Activated CD4-positive, alpha-beta T cell treated with anti-CD3 and anti-CD28 coated beads, Interleukin-2, amount 10 ng/mL, durations not matched to agents 7 days and 5 days (primary cell): ENCODE data around the gene RNF166. TPM values are rescaled to one million over a fixed set of nuclear protein-coding genes. Genes with fewer than 3 reads are reported as not detected.
A peak's percentile ranks its signal among the peaks of the same experiment; 100 is the strongest.

Experiments used
- CTCF ChIA-PET: fragments of 350-600 bp; sonication (Branson Sonifier 250); formaldehyde crosslinking; loops from one replicate; lab custom pipeline; 2021; ENCODE audit warnings: antibody characterized with exemption; lab: Charles Lee
- POLR2A ChIA-PET: fragments of 350-600 bp; sonication (Branson Sonifier 250); formaldehyde crosslinking; loops from one replicate; lab custom pipeline; 2021; ENCODE audit warnings: antibody characterized with exemption; lab: Charles Lee
- DNase-seq: peaks from one replicate; pipeline ENCODE4 v3.0.0-alpha.2; 2020
- H3K27ac Mint-ChIP-seq: one replicate; pipeline ENCODE4 v1.8.0; 2021; ENCODE audit warnings: mild to moderate bottlenecking, moderate library complexity, mixed read lengths
- H3K27me3 Mint-ChIP-seq: one replicate; pipeline ENCODE4 v1.8.0; 2021; ENCODE audit warnings: mixed read lengths
- H3K36me3 Mint-ChIP-seq: one replicate; pipeline ENCODE4 v1.8.0; 2021; ENCODE audit warnings: low read depth, mixed read lengths
- H3K4me1 Mint-ChIP-seq: one replicate; pipeline ENCODE4 v1.8.0; 2021; ENCODE audit warnings: mixed read lengths
- H3K4me3 Mint-ChIP-seq: one replicate; pipeline ENCODE4 v1.8.0; 2021; ENCODE audit warnings: mild to moderate bottlenecking, moderate library complexity, mixed read lengths
- H3K9me3 Mint-ChIP-seq: one replicate; pipeline ENCODE4 v1.8.0; 2021; ENCODE audit warnings: mixed read lengths
- total RNA-seq, 2 experiments: library from RNA; stranded (reverse); gene quantifications; one replicate each; pipeline ENCODE4 v1.2.3, GENCODE V29; 2021

The RNF166 gene
- total RNA-seq, 2 experiments from 2014 or later, result 214 to 234 TPM

DNA sequence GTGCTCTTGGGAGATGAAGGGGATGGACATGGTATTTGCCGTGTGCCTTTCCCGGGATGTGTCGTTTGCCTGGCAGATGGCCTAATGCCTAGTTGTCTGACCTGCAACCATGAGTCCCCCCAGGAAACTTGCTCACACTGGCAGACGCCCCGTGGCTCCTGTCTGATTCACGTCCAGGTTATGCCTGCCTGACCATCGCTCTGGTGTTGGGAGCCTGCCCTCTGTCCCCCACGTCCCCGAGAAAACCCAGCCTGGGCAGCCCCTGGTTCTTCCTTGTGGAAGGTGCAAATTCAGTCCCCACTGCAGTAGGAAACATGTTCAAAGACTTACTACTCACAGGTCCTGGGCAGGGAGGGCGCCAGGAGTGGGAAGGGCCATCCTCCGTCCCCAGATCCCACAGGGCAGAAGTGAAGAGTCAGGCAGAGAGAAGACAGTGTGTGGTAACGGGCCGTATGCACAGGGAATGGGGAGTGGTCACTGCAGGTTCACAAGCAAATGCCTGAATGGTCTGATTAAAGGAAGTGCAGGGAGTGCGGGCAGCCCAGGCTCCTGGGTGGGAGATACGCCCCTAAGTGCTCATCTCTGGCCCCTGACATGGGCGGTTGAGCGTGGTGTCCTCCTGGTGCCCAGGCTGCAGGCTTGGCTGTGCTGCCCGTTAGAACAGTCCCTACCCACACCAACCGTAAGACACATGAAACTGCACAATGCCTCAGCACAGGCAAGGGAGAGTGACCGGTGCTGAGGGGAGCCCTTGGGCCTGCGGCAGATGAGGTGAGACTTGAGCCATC lies 15.7 kb downstream of the RNF166 start:
- CTCF ChIA-PET, result interaction anchor here (1.1 to 1.5 kb wide), 2 partner anchors 10 to 20 kb away, joined by 3 to 4 read pairs; no protein-coding TSS in a partner anchor
- POLR2A ChIA-PET, result no interaction called here
- Mint-ChIP-seq H3K9me3 (no peaks in the 10 kb centered on the region), H3K4me1 (peaks cover 73% of the 10 kb centered on the region), H3K4me3 (peak overlapping the region; percentile 10), H3K27ac (peak overlapping the region; percentile 91), H3K27me3 (no peaks in the 10 kb centered on the region), H3K36me3 (peaks cover 5% of the 10 kb centered on the region)
- DNase-seq, result no peak

DNA sequence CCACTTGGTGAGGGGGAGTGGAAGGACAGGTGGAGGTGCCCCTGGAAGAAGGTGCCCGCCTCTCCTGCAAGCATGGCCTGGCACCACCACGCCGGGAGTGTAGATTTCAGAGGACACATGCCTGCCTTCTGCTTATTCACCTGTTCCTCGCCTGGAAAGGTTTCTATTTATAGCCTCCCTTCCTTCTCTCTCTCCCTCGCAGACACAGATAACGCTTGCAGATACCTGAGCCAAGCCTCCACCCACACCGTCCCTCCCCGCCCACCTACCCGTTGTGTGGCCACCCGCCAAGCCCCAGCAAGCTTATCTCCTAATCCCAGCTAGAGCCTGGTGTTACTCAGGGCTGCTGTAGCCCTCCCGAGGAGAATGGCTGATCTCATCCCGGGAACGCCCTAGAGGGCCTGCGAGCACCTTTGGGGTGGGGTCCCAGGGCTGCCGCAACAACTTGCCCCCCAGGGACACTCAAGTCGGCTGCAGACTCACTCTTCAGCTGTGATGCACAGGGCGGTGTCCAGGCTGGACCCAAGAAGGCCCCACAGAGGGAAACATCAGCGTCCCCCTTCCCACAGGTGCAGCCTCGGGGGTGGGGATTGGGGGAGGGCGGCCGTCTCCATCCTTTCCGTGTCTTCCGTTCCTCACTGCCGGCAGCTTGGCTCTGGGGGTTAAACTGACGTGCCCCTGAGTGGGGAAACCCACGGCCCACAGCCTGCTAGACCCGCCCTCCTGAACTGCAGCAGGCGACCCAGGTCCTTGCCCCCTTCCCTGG lies 18.0 kb downstream of the RNF166 start:
- Mint-ChIP-seq H3K9me3 (no peaks in the 10 kb centered on the region), H3K4me3 (no peak overlapping the region), H3K36me3 (peaks cover 13% of the 10 kb centered on the region), H3K4me1 (peaks cover 77% of the 10 kb centered on the region), H3K27me3 (no peaks in the 10 kb centered on the region), H3K27ac (peak overlapping the region; percentile 31)
- CTCF ChIA-PET, result interaction anchor here (0.6 to 1.6 kb wide), 4 partner anchors 13 to 553 kb away, joined by 3 to 11 read pairs (median 3); no protein-coding TSS in a partner anchor
- POLR2A ChIA-PET, result interaction anchor here (1.5 kb wide), 1 partner anchor 12 kb away, joined by 5 read pairs; no protein-coding TSS in a partner anchor
- no peak for DNase-seq

DNA sequence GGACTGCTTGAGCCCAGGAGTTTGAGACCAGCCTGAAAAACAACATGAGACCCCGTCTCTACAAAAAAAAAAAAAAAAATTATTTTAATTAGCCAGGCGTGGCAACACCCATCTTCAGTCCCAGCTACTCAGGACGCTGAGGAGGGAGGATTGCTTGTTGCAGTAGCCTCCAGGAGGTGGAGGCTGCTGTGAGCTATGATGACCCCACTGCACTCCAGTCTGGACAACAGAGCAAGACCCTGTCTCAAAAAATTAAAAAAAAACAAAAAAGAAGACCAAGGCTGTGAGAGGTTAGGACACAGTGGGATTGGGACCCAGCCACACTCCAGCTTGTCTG lies 18.6 kb downstream of the RNF166 start:
- POLR2A ChIA-PET, result interaction anchor here (1.5 kb wide), 1 partner anchor 13 kb away, joined by 5 read pairs; no protein-coding TSS in a partner anchor
- Mint-ChIP-seq H3K9me3 (no peaks in the 10 kb centered on the region), H3K4me1 (peaks cover 74% of the 10 kb centered on the region), H3K27me3 (no peaks in the 10 kb centered on the region), H3K4me3 (no peak overlapping the region), H3K36me3 (peaks cover 13% of the 10 kb centered on the region), H3K27ac (peak overlapping the region; percentile 31)
- CTCF ChIA-PET, result interaction anchor here (0.6 to 1.6 kb wide), 6 partner anchors 14 to 553 kb away, joined by 3 to 11 read pairs (median 3); no protein-coding TSS in a partner anchor
- DNase-seq, result no peak

DNA sequence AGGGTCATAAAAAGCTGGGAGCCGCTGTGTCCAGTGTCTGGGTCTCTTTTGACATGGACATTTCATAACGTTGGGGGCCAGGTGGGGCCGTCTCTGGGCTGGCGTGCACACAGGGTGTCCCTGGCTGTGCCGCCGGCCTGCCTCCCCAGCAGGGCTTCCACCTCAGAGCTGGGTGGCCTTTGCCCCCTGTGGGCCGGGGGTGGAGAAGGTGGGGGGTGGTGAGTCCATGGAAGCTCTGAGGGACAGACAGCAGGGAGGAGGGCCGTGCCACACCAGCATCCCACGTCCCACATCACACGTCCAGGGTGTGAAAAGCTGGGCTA lies 19.0 kb downstream of the RNF166 start:
- Mint-ChIP-seq H3K36me3 (peaks cover 15% of the 10 kb centered on the region), H3K4me3 (peak overlapping the region; percentile 79), H3K9me3 (no peaks in the 10 kb centered on the region), H3K27me3 (no peaks in the 10 kb centered on the region), H3K4me1 (peaks cover 73% of the 10 kb centered on the region), H3K27ac (no peak overlapping the region)
- POLR2A ChIA-PET, result interaction anchor here (1.5 kb wide), 1 partner anchor 13 kb away, joined by 5 read pairs; no protein-coding TSS in a partner anchor
- CTCF ChIA-PET, result interaction anchor here (0.6 to 1.6 kb wide), 6 partner anchors 13 to 58 kb away, joined by 3 to 11 read pairs (median 3); no protein-coding TSS in a partner anchor
- DNase-seq, result no peak

DNA sequence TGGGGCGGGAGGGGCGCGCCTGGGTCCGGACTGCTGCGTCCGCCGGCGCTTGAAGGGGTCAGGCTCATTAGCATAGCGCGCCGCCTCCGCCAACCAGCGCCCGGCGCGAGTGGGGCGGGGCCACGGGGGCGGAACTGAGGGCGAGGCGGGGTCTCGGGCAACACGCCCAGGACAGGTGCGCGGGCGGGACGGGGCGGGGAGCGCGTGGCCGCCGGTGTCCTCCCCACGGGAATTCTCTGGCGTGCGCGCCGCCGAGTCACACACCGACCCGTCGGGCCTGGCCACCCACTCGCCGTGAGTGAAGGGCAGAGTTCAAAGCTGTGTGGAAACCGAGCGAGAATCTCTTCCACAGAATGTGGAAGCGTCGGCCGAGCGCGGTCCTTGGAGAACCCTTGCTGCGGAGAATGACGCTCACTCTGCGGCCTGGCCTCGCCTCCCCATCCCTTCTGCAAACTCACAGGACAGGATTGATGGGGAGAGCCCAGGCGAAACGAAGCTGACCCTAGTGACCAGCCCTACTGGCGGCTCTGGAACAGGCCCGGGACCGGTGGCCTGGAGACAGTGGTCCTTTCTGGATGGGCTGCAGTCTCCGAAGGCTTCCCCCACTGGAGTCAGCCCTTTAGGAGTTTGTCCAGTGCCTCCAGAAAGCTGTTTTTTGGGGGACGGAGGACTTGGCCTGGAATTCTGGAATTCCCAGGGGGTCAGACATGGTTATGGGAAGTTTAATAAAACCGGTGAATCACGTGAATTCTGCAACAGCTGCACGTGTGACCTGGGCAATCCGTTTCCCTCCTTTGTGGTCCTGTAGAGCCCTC lies 19.6 kb downstream of the RNF166 start, which contains the start of gene SNAI3:
Gene SNAI3, minus strand, starts transcription at position 69 of the 815 bp plus-strand sequence. CDS start 101 bp downstream, outside the sequence.
- Mint-ChIP-seq H3K36me3 (peaks cover 16% of the 10 kb centered on the region), H3K27ac (peak within 1 kb of the TSS; percentile 71), H3K4me1 (peaks cover 73% of the 10 kb centered on the region), H3K9me3 (no peaks in the 10 kb centered on the region), H3K4me3 (peak within 1 kb of the TSS; percentile 79), H3K27me3 (no peaks in the 10 kb centered on the region)
- POLR2A ChIA-PET, result interaction anchor here (1.5 kb wide), 1 partner anchor 14 kb away, joined by 5 read pairs; no protein-coding TSS in a partner anchor
- peak; percentile 89 for DNase-seq
- CTCF ChIA-PET, result interaction anchor here (0.6 to 1.3 kb wide), 4 partner anchors 14 to 58 kb away, joined by 3 to 4 read pairs (median 3); no protein-coding TSS in a partner anchor

DNA sequence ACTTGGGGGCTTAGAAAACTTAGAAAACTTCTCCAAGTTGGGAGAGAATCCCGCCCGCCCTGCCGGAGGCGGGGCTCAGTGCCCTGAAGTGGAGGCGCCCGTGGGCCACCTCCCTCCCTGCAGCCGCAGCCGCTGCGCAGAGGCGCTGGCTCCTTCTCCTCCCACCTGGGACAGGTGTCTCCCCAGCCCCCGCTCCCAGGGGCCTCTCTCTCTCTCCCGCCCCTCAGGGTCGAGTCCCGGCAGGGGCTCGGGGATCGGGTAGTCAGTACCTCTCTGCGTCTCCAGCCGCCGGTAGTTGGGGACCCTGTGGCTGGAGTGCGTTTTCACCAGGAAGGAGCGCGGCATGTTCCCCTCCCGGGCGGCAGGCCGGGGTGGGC lies 20.2 kb downstream of the RNF166 start:
- peak; percentile 44 for DNase-seq
- ChIA-PET POLR2A (no interaction called here), CTCF (interaction anchor here (0.9 to 1.3 kb wide), 2 partner anchors 10 to 19 kb away, joined by 3 read pairs; no protein-coding TSS in a partner anchor)
- H3K4me1 Mint-ChIP-seq, result peaks cover 73% of the 10 kb centered on the region
- H3K9me3 Mint-ChIP-seq, result no peaks in the 10 kb centered on the region
- H3K36me3 Mint-ChIP-seq, result peaks cover 22% of the 10 kb centered on the region
- H3K27me3 Mint-ChIP-seq, result no peaks in the 10 kb centered on the region
- peak overlapping the region; percentile 79 for H3K4me3 Mint-ChIP-seq
- H3K27ac Mint-ChIP-seq, result peak overlapping the region; percentile 71

DNA sequence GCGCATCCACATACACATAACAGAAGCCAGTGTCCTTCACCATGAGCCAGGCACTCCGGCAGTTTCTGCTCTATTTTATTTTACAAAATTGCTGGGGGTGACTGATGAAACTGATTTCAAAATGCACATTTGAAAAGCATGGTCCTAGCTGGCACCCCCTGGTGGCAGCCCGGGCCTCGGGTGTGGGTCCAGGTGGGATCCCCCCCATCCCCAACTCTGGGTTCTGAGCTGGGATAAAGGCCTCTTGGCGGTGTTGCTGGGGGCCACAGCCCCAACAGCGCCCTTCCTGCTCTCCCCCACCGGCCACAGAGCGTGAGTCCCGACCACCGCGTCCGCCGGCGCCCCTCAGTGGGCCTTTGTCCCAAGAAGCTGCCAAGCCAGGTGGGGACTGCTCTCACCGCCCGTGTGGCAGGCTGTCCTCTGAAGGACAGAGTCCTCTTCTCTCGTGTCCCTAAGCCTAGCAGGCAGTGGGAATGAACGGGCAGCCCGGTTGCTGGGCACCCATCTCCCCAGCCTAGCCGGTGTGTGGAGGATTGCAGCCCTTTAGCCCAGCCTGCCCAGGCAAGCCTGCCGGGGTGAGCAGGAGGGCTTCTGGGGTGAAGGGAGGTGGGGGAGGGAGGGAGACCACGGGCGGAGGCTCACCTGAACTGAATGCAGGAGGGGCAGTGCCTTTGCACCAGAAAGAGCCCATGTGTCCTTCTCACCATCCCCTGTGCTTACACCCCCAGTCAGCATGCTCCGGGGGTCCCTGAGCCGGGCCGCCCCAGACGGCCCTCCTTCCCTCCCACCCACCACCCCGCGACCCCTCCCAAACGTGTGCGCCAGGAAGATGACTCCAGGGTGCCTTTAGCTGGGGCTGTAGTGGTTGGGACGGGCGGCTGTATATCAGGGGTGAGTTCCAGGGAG lies 20.8 kb downstream of the RNF166 start:
- Mint-ChIP-seq H3K4me1 (peaks cover 71% of the 10 kb centered on the region), H3K9me3 (no peaks in the 10 kb centered on the region), H3K27me3 (no peaks in the 10 kb centered on the region), H3K36me3 (peaks cover 24% of the 10 kb centered on the region), H3K27ac (peak overlapping the region; percentile 71), H3K4me3 (peak overlapping the region; percentile 79)
- peak; percentile 66 for DNase-seq
- ChIA-PET POLR2A (no interaction called here), CTCF (interaction anchor here (0.6 to 1.6 kb wide), 8 partner anchors 9 to 52 kb away, joined by 3 to 4 read pairs (median 3); partner anchors contain the start of gene MVD)

DNA sequence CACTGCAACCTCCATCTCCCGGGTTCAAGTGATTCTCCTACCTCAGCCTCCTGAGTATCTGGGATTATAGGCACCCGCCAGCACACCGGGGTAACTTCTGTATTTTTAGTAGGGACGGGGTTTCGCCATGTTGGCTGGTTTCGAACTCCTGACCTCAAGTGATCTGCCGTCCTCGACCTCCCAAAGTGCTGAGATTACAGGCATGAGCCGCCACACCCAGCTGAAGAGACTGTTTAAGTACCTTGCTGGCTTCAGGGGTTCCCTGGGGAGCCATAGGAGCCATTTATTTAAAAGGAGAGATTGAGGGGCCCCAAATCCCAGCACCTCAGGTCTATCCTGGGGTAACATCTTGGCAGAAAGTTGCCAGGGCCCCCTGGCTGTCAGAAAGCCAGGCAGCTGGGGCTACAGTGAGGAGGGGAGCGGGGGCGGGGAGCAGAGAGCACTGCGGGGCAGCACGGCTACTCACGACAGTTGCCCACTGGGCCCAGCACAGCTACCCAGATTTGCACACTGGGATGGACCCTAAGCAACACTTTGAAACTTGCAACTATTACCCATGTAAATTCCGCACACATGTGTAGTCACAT lies 21.5 kb downstream of the RNF166 start:
- peaks cover 26% of the 10 kb centered on the region for H3K36me3 Mint-ChIP-seq
- no peaks in the 10 kb centered on the region for H3K9me3 Mint-ChIP-seq
- ChIA-PET CTCF (interaction anchor here (0.6 to 1.6 kb wide), 5 partner anchors 10 to 51 kb away, joined by 3 to 4 read pairs (median 3); partner anchors contain the start of gene MVD), POLR2A (no interaction called here)
- no peak for DNase-seq
- peak overlapping the region; percentile 69 for H3K27ac Mint-ChIP-seq
- peaks cover 63% of the 10 kb centered on the region for H3K4me1 Mint-ChIP-seq
- peak overlapping the region; percentile 79 for H3K4me3 Mint-ChIP-seq
- no peaks in the 10 kb centered on the region for H3K27me3 Mint-ChIP-seq

DNA sequence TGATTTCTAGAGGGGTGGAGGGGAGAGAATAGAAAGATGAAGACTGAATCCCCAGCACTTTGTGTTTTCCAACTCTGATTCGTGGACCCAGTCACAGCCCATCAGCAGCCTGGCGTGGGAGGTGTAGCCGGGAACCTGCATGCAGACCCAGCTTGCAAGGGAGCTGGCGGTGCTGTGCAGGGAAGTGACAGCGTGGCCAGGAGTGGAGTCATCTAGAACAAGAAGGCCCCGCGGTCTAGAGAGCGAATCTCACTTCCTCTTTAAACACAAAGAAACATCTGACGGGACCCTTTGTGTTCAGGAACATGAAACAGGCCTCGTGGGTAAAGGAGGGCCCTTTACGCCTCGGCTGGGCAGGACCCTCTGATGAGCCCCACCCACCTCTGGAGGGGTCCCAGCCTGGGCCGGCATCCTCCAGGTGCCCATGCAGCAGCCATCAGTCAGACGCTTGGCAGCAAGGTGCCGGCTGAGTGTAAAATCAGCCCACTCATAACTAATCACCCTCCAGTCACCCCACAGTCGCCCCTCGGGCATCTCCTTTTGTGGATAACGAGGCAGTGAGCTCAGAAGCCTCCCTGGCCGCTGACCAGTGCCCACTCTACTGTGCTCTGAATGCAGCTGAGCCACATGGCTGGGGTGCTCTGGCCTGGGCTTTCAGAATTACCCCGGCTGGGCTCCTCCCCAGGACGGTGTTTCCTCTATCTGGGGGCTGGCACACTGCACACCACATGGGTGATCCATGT lies 24.3 kb downstream of the RNF166 start:
- Mint-ChIP-seq H3K27ac (peak overlapping the region; percentile 96), H3K4me3 (peak overlapping the region; percentile 59), H3K27me3 (no peaks in the 10 kb centered on the region), H3K4me1 (peaks cover 39% of the 10 kb centered on the region), H3K36me3 (peaks cover 26% of the 10 kb centered on the region), H3K9me3 (no peaks in the 10 kb centered on the region)
- DNase-seq, result peak; percentile 76
- POLR2A ChIA-PET, result interaction anchor here (0.6 kb wide), 1 partner anchor 15 kb away, joined by 3 read pairs; no protein-coding TSS in a partner anchor
- CTCF ChIA-PET, result interaction anchor here (0.8 to 1.2 kb wide), 3 partner anchors 9 to 22 kb away, joined by 3 to 4 read pairs (median 3); no protein-coding TSS in a partner anchor

DNA sequence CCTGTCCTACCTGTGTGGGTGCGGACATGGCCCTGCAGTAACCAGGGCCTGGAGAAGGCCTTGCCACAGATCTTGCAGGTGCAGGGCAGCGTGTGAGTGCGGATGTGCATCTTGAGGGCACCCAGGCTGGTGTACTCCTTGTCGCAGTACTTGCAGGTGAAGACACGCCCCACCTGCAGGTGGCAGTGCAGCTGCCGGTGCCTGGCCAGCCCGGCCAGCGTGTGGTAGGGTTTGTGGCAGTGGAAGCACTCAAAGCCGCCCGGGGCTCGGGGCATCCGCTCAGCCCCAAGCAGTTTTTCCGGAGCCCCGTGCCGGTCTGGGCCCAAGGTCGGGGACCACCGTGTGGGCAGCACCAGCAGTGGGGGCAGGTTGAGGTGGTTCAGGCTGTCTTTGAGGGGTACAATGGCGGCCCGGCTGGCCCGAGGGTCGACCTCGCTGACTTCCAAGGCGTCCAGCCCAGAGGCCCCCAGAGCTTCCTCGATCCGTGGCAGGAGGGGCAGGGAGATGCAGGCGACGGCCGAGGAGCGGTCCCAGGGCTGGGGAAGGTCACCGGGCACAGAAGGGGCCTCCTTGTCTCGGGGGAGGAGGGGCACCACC lies 25.0 kb downstream of the RNF166 start:
- POLR2A ChIA-PET, result interaction anchor here (0.6 kb wide), 1 partner anchor 15 kb away, joined by 3 read pairs; no protein-coding TSS in a partner anchor
- no peaks in the 10 kb centered on the region for H3K27me3 Mint-ChIP-seq
- H3K9me3 Mint-ChIP-seq, result no peaks in the 10 kb centered on the region
- H3K36me3 Mint-ChIP-seq, result peaks cover 26% of the 10 kb centered on the region
- peak; percentile 52 for DNase-seq
- H3K27ac Mint-ChIP-seq, result peak overlapping the region; percentile 96
- H3K4me1 Mint-ChIP-seq, result peaks cover 39% of the 10 kb centered on the region
- H3K4me3 Mint-ChIP-seq, result peak overlapping the region; percentile 59
- CTCF ChIA-PET, result interaction anchor here (0.8 to 1.2 kb wide), 3 partner anchors 15 to 52 kb away, joined by 3 read pairs; no protein-coding TSS in a partner anchor
